ENCODE data around the gene SLC24A3. TPM values are rescaled to one million over a fixed set of nuclear protein-coding genes. Genes with fewer than 3 reads are reported as not detected.

The SLC24A3 gene
- total RNA-seq, 1 donor from 2014 or later: 0.08 TPM

DNA sequence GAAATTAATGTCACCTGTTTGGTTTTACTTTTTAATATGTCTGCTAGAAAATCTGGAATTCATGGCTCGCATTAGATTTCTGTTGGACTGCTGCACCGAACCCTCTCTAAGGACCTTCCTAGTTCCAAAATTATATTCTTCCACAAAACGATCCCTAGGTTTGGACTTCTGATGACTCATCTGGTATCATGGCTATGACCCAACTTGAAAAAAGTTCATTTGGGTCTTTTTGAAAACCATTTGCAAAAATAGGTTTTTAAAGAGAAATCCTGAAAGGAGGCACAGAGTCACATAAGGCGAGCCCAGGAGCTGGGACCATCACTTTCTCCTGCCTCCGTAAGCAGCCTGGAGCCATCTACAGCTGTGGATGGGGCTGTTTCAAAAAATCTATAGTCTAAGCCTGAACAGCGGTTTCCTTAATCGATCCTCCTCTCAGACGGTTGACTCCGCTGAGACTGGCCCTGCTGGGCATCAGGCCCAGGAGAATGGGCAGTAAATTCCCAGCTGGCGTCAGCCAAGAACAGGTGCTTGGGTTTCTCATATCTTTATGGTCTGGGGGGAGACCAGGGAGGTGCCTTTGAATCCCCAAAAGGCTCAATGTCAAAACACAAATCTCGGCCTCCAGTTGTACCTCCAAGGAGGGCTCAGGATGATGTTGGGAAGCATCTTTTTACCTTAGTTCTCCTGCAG, 44.6 kb downstream of the SLC24A3 start:
- no peaks in the 10 kb centered on the region for H3K36me3 ChIP-seq (ENCODE audit: control insufficient read depth, insufficient read depth, low read length)
- TF ChIP-seq, protein P1, sequence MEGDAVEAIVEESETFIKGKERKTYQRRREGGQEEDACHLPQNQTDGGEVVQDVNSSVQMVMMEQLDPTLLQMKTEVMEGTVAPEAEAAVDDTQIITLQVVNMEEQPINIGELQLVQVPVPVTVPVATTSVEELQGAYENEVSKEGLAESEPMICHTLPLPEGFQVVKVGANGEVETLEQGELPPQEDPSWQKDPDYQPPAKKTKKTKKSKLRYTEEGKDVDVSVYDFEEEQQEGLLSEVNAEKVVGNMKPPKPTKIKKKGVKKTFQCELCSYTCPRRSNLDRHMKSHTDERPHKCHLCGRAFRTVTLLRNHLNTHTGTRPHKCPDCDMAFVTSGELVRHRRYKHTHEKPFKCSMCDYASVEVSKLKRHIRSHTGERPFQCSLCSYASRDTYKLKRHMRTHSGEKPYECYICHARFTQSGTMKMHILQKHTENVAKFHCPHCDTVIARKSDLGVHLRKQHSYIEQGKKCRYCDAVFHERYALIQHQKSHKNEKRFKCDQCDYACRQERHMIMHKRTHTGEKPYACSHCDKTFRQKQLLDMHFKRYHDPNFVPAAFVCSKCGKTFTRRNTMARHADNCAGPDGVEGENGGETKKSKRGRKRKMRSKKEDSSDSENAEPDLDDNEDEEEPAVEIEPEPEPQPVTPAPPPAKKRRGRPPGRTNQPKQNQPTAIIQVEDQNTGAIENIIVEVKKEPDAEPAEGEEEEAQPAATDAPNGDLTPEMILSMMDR (IDR thresholded peaks at IDR 0.05; ENCODE audit: insufficient read depth, low read length, poor library complexity, severe bottlenecking): no peak
- no peak overlapping the region for H3K4me3 ChIP-seq (ENCODE audit: low read depth, low read length)
- no peak for DNase-seq (ENCODE audit: low read depth)
- no peaks in the 10 kb centered on the region for H3K27me3 ChIP-seq (ENCODE audit: control insufficient read depth, insufficient read depth, low read length)

DNA sequence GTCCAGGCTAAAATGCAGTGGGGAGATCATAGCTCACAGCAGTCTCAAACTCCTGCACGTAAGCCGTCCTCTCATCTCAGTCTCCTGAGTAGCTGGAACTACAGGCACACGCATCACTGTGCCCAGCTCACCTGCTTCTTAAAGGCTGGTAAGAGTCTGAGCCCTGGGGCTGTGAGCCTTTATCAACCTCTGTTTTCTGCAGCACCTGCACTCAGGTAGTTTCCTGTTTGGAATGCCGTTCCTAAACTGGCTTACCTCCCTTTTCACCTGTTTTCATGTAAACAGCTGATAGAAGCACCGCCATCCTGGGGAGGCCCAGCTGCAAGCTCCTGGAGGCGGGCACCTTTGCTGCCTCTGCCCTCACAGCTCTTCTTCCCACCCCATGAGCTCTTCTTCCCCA, 45.4 kb downstream of the SLC24A3 start:
- DNase-seq (ENCODE audit: low read depth): no peak
- Histone ChIP-seq H3K27me3 (ENCODE audit: control insufficient read depth, insufficient read depth, low read length) (no peaks in the 10 kb centered on the region), H3K4me3 (ENCODE audit: low read depth, low read length) (no peak overlapping the region), H3K36me3 (ENCODE audit: control insufficient read depth, insufficient read depth, low read length) (no peaks in the 10 kb centered on the region)
- TF ChIP-seq, protein P1 (IDR thresholded peaks at IDR 0.05; ENCODE audit: insufficient read depth, low read length, poor library complexity, severe bottlenecking): no peak

DNA sequence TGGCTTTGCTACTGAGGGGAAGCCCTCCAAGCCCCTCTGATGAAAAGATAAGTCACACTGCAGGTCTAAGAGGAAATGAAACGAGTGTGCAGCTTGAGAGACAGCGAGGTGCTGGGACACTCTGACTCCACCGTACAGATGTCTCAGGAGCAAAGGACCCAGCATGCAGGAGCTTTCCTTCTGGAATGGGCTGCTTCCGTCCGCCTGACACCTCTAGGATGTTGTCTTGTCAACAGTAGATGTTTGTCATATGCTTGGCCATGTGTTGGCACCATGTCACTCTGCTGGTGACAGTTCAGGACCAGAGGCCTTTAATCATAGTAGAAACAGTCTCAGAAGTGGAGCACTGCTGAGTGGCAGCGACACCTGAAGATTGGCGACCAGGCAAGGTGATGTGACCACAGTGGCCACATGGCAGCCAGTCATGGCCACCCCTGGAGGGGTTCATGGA, 46.7 kb downstream of the SLC24A3 start:
- TF ChIP-seq, protein P1 (IDR thresholded peaks at IDR 0.05; ENCODE audit: insufficient read depth, low read length, poor library complexity, severe bottlenecking): no peak
- Histone ChIP-seq H3K36me3 (ENCODE audit: control insufficient read depth, insufficient read depth, low read length) (no peaks in the 10 kb centered on the region), H3K4me3 (ENCODE audit: low read depth, low read length) (no peak overlapping the region), H3K27me3 (ENCODE audit: control insufficient read depth, insufficient read depth, low read length) (no peaks in the 10 kb centered on the region)
- no peak for DNase-seq (ENCODE audit: low read depth)

DNA sequence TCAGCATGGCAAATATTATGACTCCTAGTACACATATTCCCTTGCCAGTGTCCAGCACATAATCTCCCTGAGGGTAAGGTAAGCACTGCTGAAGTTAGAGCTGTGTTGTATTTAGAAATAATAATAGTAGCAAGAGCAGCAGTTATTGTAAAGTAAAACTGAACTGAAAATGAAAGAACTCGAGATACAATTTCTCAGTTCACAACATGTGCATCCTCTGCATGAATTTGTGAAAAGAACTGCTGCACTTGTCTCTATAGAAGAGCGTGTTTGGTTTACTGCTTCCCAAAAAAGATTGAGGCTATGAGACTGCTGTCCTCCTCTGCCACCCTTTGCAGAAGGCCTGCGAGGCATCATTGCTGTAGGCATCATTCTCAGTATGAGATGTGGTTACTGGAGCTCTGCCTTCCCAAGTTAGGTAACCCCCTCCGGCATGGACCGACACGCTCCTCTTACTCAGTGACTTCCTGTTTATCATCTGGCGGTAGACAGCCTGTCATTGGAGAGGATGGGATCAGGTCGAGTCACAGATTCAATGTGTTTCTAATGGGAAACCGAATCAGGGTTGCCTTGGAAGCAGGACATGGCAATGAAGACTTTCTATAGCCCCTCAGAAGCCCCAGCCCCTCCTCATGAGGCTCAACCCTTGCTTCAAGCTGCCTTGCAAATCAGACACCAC, 48.1 kb downstream of the SLC24A3 start:
- Histone ChIP-seq H3K4me3 (ENCODE audit: low read depth, low read length) (no peak overlapping the region), H3K27me3 (ENCODE audit: control insufficient read depth, insufficient read depth, low read length) (no peaks in the 10 kb centered on the region), H3K36me3 (ENCODE audit: control insufficient read depth, insufficient read depth, low read length) (no peaks in the 10 kb centered on the region)
- no peak for DNase-seq (ENCODE audit: low read depth)
- TF ChIP-seq, protein P1 (IDR thresholded peaks at IDR 0.05; ENCODE audit: insufficient read depth, low read length, poor library complexity, severe bottlenecking): no peak

DNA sequence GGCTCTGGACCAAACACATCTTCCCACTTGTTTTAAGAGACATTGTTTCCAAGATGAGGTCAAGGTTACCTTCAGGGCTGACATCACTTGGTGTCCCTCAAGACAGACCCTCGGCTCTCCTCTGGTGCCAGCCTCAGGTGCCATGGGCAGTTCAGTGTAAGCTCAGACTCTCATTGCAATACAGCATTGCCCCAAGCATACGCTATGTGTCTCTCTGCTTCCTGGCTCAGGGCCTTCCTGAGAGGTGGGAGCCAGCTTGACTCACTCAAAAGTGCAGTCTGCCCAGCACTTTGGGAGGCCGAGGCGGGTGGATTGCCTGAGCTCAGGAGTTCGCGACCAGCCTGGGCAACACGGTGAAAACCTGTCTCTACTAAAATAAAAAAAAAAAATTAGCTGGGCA, 51.7 kb downstream of the SLC24A3 start:
- Histone ChIP-seq H3K36me3 (ENCODE audit: control insufficient read depth, insufficient read depth, low read length) (no peaks in the 10 kb centered on the region), H3K4me3 (ENCODE audit: low read depth, low read length) (no peak overlapping the region), H3K27me3 (ENCODE audit: control insufficient read depth, insufficient read depth, low read length) (no peaks in the 10 kb centered on the region)
- DNase-seq (ENCODE audit: low read depth): no peak
- TF ChIP-seq, protein P1 (IDR thresholded peaks at IDR 0.05; ENCODE audit: insufficient read depth, low read length, poor library complexity, severe bottlenecking): no peak
